Measurements from ENCODE around the gene WIPF2. TPM values are rescaled to one million over a fixed set of nuclear protein-coding genes. Genes with fewer than 3 reads are reported as not detected.

The WIPF2 gene
- total and polyA plus RNA-seq, 2 of the 8 experiments (the other 6 are each of a cell fraction or from before 2014, with no cell fraction given), result 6.9 to 25.3 TPM

- H4K5ac ChIP-seq (ENCODE audit: insufficient read length, low read depth, low read length), result no peak overlapping the region
- no peak overlapping the region for H3K4ac ChIP-seq (replicated peaks; ENCODE audit: insufficient read length, low read depth, low read length)
- TF ChIP-seq TAF1 (IDR thresholded peaks at IDR 0.05; ENCODE audit: low read depth, low read length) (no peak), HDAC6 (IDR thresholded peaks at IDR 0.05; ENCODE audit: low read depth, low read length) (no peak), GABPA (IDR thresholded peaks at IDR 0.05; ENCODE audit: borderline replicate concordance, insufficient read depth, low read length) (no peak), SAP30 (IDR thresholded peaks at IDR 0.05; ENCODE audit: insufficient read depth, insufficient replicate concordance, low read length) (no peak), GTF2F1 (IDR thresholded peaks at IDR 0.05; ENCODE audit: borderline replicate concordance, low read depth, low read length) (no peak), CREB1 (IDR thresholded peaks at IDR 0.05) (no peak), RNF2 (IDR thresholded peaks at IDR 0.05; ENCODE audit: borderline replicate concordance, low read depth, low read length, missing control alignments, poor library complexity, severe bottlenecking) (no peak), SIRT6 (IDR thresholded peaks at IDR 0.05; ENCODE audit: low read length) (no peak), NANOG (IDR thresholded peaks at IDR 0.05; ENCODE audit: insufficient read depth, low read depth, low read length, poor library complexity, severe bottlenecking) (no peak), BCL11A (IDR thresholded peaks at IDR 0.05; ENCODE audit: low read depth in 2 of 2, low read length in 2 of 2) (no peak), ATF3 (IDR thresholded peaks at IDR 0.05; ENCODE audit: insufficient read depth, low read depth, low read length) (no peak)
- no peak overlapping the region for H2BK20ac ChIP-seq (ENCODE audit: low read length)
- no peak overlapping the region for H2BK15ac ChIP-seq (ENCODE audit: low read length)
- H3K79me2 ChIP-seq (ENCODE audit: control insufficient read depth in 1 of 2, insufficient read depth in 2 of 2, low read length in 2 of 2), result peaks cover 0 to 14% of the 10 kb centered on the region in 2 experiments; a peak in 1 of 4 replicates
- peaks cover 16 to 30% of the 10 kb centered on the region in 2 experiments for H4K20me1 ChIP-seq (replicated peaks in 1 of 2; ENCODE audit: control insufficient read depth in 1 of 2, insufficient read depth in 2 of 2, low read length in 2 of 2)
- H3K4me3 ChIP-seq (ENCODE audit: extremely low read depth in 1 of 4, insufficient read depth in 2 of 4, low read depth in 3 of 4, low read length in 4 of 4), result no peak overlapping the region
- H3K56ac ChIP-seq (replicated peaks; ENCODE audit: insufficient read length, low read depth, low read length), result no peak overlapping the region
- no peak overlapping the region for H2BK12ac ChIP-seq (ENCODE audit: low read depth, low read length)
- H3K9ac ChIP-seq (replicated peaks in 1 of 4; ENCODE audit: extremely low read depth in 1 of 4, low read depth in 3 of 4, low read length in 3 of 4), result no peak overlapping the region
- no peak overlapping the region for H2AK5ac ChIP-seq (ENCODE audit: low read depth, low read length)
- peaks cover 19% of the 10 kb centered on the region for H3K79me1 ChIP-seq (ENCODE audit: low read depth, low read length)
- FAIRE-seq, result no peak
- H4K91ac ChIP-seq (replicated peaks; ENCODE audit: insufficient read length, low read length), result no peak overlapping the region
- no peak overlapping the region for H3K23ac ChIP-seq (ENCODE audit: insufficient read length)
- no peak overlapping the region for H3K27ac ChIP-seq (ENCODE audit: low read depth, low read length)
- H2AFZ ChIP-seq (ENCODE audit: low read length), result no peak overlapping the region
- H3K23me2 ChIP-seq (ENCODE audit: low read depth, low read length), result no peaks in the 10 kb centered on the region
- no peaks in the 10 kb centered on the region for H3K36me3 ChIP-seq (ENCODE audit: control insufficient read depth in 2 of 4, insufficient read depth in 4 of 4, low read length in 3 of 4)
- DNase-seq (ENCODE audit: low read depth in 1 of 2, low spot score in 2 of 2), result no peak
- no peak overlapping the region for H3K18ac ChIP-seq (ENCODE audit: extremely low read depth, low read length)
- H2BK120ac ChIP-seq (replicated peaks; ENCODE audit: low read depth, low read length), result no peak overlapping the region
- H3K4me1 ChIP-seq (replicated peaks in 1 of 4; ENCODE audit: control insufficient read depth in 3 of 4, insufficient read depth in 4 of 4, low read length in 3 of 4), result peaks cover 0 to 14% (median 8%) of the 10 kb centered on the region in 4 experiments; a peak in 5 of 7 replicates
- ChIA-PET CTCF (ENCODE audit: partially characterized antibody) (interaction anchor here (1.0 to 39.2 kb wide), 6 partner anchors 8 to 26 kb away, joined by 3 to 1198 read pairs (median 5); partner anchors contain the start of gene GJD3), POLR2A (ENCODE audit: partially characterized antibody) (interaction anchor here (0.6 to 3.3 kb wide), 6 partner anchors 17 to 112 kb away, joined by 3 to 21 read pairs (median 6); partner anchors contain the start of genes CDC6 and RARA)
- H3K4me2 ChIP-seq (ENCODE audit: insufficient read depth in 1 of 2, low read depth in 2 of 2, low read length in 2 of 2), result no peak overlapping the region
- no peaks in the 10 kb centered on the region for H3K9me3 ChIP-seq (ENCODE audit: insufficient read depth in 2 of 2, low read depth in 1 of 2, low read length in 1 of 2)
- H3K14ac ChIP-seq (ENCODE audit: insufficient read length), result no peak overlapping the region
- H3K27me3 ChIP-seq (replicated peaks in 1 of 4; ENCODE audit: control insufficient read depth in 3 of 4, extremely low read depth in 1 of 4, insufficient read depth in 3 of 4, low read length in 3 of 4), result no peaks in the 10 kb centered on the region
- H2BK5ac ChIP-seq (ENCODE audit: low read depth, low read length), result no peak overlapping the region
- H4K8ac ChIP-seq (ENCODE audit: extremely low read depth, insufficient read depth, low read length), result peak overlapping the region; percentile 73
- 93% methylated on average over 1 of the region's 1 CpG; no CpG with 5 or more reads in 1 of the 2 experiments for WGBS, 2 experiments (ENCODE audit: extremely low coverage in 1 of 2, insufficient coverage in 1 of 2, insufficient read length in 1 of 2, insufficient replicate concordance in 2 of 2, low coverage in 1 of 2, low lambda C conversion rate in 2 of 2, missing lambda C conversion rate in 1 of 2)
These were observed 107.7 kb downstream of the WIPF2 start for GRCh38 chr17:40326832-40327199.
